Measurements from ENCODE around the gene TNFRSF18.

The TNFRSF18 gene

DNA sequence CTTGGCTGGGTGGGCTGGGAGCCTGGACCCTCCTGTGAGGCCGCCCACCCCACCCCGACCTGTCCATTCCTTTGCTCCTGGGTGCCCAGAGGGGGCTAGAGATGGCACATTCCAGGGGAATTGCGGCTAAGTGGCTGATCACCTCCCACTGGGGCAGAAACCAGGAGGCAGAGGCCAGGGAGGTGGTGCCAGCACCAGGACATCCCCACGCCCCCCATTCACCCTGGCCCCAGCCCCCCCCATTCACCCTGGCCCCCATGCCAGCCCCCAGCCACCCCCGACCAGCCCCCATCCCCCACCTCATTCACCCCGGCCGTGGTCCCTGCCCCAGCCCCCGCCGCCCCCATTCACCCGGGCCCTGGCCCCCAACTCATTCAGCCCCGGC, 33.9 kb upstream of the TNFRSF18 start:
- DNase-seq: no peak

DNA sequence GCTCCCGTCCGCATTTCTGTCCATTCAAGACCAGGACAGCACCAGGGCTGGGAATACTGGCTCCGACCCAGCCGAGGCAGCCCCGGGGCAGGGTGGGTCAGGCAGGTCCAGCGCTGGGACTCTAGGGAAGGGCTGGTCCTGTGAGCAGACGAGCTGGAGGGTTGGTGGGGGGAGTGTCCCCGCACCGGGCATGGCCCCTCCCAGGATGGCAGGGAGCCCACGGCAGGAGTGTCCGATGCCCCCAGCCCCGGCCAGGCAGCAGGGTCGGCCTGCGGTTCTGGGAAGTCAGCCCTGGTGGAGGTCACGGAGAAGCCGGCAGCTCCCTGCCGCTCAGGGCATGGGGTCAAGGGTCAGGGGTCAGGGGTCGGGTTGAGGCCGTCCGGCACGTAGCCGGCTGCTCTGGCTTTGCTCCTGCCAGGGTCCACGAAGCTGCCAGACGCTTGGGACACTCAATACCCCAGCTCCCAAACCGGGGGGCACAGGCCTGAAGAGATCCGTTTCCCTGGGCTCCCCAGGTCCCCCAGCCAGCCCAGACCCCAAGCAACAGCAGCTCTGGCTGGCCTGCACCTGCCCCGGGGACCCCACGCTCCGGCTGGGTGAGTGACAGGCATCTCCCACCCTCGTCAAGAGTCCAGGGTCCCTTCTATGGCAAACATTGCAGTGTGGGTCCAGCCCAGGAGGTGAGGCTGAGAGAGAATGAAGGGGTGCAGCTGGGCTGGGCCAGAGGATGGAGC, 33.4 kb upstream of the TNFRSF18 start:
- DNase-seq: no peak

DNA sequence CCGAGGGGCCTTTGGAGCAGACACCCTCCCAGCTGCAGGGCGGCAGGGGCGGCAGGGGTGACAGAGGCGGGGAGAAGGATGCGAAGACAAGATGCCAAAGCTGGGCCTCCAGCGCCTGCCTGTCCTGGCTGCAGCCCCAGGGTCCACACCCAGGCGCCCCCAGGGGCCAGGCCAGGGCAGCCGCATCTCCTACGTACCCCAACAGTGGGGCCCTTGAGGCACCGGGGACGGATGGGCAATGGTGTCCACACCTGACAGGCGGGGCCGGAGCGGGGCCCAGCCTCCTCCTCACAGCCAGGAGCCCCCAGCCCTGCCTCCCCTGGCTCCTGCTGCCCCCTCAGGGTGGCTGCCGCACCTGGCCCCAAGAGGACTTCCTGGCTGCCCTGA, 32.8 kb upstream of the TNFRSF18 start:
- no peak for DNase-seq

DNA sequence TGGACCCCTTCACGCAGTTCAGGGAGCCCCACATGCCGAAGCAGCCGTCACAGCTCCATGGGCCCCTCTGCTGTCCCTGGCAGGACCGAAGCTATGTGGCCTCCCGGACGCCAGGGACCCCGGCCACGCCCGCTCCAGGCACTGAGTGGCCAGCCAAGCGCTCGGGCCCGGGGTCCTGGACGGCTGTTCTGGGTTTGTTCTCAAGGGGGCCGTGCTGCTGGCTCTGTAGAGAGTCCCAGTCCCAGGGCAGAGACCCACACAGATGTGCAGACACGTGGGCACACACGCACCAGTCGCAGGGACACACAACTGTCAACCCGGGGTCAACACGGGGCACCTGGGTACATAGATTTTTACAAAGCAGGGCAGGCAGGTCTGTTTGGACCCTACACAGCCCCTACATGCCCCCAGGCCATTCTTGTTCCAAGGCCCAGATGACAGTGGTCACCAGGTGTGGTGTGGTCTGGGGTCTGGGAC, 32.3 kb upstream of the TNFRSF18 start:
- DNase-seq: no peak

DNA sequence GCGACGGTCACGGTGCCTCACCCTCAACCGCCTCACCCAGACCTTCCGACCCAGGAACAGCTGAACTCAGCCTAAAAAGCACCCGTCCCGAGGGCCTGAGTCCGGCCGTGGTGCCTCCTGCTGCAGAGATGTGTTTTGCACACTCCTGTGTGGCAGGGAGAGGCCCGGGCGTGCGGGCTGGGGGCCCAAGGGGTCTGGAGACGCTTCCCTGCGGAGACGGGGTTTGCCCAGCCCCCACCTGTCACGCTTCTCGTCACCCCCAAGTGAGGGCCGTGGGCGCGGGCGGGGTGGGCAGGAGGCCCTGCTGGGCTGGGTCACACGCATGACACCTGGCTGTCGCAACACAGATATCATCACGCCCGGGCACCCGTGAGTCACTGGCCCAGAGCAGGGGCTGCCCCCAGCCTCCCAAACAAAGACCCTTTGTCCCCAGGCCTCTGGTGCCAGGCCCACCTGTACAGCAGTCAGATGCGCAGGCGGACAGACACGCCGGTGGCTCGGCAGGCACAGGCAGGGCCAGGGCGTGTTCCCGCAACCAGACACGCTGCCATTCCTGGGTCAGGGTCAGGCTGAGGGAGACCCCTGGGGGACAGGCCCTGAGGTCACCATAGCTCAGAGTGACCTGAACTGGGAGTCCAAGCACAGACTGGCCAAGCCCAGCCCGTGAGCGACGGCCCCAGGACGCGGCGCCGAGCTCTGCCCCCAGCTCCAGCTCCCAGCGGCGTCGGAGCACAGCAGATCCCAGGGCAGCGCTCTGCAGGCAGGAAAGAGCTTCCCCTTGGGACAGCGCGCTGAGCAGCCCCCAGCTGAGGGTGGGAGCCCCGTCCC, 31.7 kb upstream of the TNFRSF18 start:
- no peak for DNase-seq

DNA sequence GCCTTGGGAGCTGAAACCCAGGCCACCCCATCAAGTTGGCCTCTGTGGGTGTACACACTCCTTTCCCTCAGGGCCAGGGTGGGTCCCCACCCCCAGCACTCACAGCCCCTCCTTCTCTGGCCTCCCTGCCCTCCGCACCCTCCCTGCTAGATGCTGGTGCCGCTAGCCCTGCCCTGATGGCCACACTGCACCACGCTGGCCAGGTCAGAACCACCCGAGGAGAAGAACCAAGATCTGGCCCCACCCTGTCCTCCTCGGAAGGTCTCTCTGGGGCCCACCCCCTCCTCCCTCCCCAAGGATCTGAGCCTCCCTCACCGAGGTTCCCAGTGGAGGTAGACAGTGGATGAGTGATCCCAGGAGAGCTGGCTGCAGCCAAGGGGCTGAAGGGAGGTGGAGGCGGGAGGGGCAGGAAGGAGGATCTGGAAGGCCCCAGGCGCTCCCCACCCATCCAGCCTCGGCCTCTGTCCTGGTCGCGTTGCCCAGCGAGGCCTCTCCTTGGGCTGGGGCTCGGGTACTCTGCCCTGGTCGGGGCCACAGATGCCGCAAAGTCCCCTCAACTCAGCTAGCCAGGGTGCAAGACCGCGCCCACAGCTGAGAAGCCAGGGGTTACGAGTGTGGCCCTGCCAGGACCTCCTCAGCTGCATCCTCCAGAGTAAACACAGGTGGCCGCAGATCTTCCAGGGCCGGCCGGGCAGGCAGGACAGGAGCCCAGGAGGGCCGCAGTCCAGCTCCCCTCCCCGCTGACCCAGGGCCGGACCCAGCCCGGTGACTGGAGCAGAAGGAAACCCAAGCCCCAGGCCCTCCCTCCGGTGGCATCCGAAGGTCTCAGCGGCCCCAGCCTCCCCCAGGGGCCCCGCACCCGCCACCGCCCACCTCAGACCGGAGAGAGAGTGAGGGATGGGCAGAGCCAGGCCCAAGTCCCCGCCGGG, 30.8 kb upstream of the TNFRSF18 start:
- no peak for DNase-seq

DNA sequence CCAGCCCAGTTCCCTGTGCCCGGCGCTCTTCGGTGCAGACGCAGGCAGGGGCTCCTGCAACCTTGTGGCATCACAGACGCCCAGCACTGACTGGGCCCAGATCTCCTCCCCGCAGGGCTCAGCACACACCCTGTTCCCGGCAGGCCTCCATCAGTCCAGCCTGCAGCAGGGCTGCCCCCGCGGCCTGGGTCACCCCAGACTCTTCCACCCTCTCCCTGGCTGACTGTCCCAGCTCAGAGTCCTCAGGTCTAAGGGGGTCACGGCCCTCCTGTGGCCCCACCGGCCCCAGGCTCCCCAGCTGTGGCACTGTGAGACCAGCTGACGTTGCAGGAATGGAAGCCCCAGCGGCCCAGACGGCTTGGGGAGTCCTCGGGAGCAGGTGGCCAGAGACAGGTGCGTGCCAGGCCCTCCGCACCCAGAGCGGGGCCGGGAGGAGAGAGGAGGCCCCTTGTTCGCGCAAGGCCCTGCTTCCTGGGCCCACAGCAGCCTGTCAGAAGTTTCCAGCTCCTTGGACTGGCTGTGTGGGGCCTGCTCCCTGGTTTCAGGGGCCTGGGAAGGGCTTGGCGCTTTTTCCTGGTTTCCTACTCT, 29.9 kb upstream of the TNFRSF18 start:
- DNase-seq: no peak

DNA sequence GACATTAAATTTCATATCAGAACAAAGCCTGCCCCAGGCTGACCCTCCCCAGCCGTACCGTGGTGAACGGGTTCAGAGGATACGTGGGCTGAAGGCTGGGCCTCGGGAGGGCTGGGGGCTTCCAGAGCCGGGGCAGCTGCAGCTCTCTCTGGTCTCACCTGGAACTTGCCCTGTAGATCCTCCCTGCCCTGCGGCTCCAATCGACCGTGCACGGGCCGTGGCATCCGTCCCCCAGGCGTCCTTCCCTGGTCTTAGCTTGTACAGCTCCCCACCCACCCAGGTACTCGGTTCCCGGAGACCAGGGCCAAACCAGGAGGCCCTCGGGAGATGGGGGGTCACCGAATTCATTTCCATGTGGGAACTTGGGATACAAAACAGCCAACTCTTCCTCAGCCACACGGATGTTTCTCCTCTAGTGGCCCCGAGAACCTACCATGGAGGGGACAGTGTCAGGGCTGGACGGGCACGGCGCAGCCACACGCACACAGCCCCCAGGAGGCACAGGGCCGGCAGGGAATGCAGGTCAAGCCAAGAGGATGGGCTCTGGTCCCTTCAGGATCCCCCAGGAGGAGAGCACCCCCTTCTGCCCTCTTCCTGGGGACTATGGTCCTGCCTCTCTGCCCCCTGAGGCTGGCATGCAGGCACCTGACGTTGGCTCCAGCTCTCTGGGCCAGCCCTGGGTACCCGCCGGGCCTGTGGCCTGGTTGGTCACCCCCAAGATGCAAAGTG, 28.8 kb upstream of the TNFRSF18 start:
- no peak for DNase-seq

DNA sequence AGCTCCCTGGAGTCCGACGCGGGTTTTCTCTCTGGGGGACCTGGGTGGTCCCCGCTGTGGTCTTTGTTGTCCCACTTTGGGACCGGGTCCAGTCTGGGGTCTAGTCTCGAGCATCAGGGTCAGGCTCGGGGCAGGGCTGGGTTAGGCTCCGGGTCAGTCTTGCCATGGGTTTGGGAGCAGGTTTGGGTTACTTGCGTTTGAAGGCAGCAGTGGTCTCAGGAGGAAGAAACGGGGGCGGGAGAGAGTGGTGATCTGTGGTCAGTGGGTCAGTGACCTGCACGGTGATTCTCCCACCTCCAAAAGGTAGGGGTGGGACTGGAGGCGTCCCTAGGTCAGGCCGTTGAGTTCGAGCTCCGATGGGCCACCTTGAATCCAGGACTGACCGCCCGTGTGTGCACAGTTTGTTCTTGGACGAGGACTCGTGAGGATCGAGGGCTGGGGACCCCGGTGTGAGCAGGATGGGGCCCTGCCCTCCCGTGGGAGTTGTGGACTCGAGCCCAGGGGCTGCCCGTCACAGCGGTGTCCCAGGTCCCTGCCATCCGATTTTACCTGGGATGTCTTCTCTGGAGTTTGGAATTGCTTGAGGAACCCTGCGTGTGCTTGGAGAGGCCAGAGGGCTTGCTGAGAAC, 27.9 kb upstream of the TNFRSF18 start:
- DNase-seq: no peak

DNA sequence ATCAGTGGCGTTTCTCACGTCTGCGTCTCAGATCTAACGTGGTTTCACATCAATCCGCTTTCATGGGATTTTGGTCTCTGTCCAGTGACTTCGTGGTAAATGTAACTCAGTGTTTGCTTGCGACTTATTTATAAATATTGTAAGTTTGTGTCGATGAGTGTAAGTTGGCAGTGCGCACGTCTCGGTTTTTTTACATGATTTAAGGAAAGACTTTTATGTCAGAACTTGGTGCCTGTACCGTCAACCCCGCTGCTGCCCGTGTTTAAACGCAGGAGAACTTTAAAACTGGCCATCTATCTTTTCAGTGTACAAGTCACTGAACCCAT, 27.1 kb upstream of the TNFRSF18 start:
- DNase-seq: no peak

DNA sequence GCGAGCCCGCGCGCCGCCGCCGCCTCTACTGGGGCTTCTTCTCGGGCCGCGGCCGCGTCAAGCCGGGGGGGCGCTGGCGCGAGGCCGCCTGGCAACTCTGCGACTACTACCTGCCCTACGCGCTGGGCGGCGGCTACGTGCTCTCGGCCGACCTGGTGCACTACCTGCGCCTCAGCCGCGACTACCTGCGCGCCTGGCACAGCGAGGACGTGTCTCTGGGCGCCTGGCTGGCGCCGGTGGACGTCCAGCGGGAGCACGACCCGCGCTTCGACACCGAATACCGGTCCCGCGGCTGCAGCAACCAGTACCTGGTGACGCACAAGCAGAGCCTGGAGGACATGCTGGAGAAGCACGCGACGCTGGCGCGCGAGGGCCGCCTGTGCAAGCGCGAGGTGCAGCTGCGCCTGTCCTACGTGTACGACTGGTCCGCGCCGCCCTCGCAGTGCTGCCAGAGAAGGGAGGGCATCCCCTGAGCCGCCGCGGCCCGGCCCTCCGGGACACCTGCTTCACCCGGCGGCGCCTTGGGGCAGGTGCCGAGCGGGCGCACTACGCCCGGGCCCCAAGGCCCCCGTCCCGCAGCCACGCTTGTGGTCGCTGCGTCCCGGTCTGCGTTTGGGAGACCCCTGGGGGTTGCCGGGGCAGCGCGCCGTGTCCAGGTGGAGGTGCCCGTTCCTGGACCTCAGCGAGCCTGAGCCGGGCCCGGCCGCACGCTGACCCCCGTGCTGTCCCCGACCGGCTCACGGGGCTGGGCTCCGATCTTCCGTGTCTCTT, 26.6 kb upstream of the TNFRSF18 start:
- DNase-seq: no peak

DNA sequence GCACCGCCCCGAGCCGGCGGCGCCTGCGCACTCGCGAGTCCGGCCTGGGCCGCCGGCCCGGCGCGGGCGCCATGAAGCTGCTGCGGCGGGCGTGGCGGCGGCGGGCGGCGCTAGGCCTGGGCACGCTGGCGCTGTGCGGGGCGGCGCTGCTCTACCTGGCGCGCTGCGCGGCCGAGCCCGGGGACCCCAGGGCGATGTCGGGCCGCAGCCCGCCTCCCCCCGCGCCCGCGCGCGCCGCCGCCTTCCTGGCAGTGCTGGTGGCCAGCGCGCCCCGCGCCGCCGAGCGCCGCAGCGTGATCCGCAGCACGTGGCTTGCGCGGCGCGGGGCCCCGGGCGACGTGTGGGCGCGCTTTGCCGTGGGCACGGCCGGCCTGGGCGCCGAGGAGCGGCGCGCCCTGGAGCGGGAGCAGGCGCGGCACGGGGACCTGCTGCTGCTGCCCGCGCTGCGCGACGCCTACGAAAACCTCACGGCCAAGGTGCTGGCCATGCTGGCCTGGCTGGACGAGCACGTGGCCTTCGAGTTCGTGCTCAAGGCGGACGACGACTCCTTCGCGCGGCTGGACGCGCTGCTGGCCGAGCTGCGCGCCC, 25.9 kb upstream of the TNFRSF18 start, which contains the start of gene B3GALT6:
B3GALT6 (plus strand) TSS at position 30 of the 588 bp plus-strand sequence; CDS start at position 72, 42 bp downstream.
- no peak for DNase-seq

DNA sequence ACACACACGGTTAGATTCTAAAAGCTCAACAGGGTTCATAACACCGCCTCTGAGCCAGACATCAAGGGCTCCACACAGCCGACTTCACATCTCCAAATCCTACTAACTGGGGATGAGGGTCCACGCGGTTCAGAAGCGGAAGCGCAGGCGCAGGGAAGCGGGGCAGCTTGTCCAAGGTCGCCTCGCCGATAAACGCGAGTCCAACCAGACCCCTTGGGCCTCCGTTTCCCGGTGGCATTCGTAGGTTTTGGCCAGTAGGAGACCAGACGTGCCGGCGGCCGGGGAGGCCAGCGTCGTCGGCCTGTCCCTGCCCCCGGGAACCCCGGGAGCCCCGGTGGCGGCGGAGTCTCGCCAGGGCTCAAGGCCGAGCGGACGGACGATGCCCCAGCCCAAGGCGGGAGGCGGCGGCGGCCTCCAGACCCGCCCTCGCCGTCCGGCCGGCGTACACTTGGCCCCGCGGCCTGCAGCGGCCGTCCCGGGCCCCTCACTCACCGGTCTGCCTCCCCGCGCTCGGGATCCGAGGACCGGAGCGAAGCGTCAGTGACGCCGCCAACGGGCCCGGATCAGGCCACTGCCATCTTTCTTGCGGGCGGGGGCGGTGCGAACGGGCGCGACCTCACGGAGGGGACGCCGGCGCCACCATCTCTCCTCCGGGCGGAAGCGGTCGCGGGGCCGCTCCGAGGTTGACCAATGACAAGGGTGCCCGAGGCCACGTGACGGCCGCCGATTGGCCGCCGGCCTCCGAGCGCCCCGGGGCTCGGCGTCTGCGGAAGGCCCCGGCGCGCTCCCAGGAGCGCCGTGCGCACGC, 25.2 kb upstream of the TNFRSF18 start, which contains the start of gene SDF4:
SDF4 (minus strand) TSS at position 602 of the 808 bp plus-strand sequence. CDS start 3,229 bp downstream, outside the sequence.
- peak; percentile 97 for DNase-seq

DNA sequence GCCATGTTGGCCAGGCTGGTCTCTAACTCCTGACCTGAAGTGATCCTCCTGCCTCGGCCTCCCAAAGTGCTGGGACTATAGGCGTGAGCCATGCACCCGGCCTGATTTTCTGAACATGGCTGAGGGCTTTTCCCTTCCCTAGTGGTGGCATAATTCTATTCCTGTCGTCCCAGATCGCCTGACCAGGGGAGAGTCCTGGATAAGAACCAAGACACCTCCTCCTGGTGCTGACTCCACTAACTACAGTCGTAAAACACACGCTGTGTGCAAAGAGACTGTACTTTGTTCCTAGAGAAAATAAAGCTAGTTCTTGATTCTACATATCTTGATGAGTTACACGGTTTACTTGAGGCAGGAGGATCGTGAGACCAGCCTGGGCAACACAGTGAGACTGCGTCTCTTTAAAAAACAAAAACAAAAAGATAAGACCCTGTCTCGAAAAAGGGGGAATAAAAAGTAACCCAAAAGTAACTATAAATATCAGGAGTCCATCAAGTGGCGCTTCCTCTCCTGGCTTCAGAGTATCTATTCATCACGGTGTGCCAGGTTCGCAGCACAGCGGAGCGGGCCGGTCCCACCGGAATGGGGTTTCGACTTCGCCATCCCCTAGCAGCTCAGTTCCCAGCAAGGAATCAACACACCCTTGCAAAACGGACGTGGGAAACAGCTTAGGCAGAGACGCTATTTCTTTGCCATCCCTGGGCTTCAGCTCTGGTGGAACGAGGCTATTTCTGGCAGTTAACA, 24.4 kb upstream of the TNFRSF18 start:
- no peak for DNase-seq

DNA sequence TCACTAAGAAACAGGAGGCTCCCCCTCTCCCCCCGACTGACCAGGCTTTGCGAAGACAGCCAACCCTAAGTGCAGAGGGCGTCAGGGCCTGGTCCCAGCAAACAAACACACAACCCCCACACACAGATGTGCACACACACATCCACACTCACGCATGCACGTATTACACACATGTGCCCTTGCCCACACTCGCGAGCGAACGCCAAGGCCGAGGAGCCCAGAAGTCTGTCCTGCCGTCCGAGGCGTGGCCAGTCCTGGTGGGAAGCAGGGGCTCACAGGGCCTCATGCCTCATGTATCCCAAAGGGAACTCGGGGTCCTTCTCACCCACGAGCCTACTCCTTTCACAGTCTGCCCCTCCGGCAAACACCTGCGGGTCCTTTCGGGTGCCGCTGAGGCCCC, 23.4 kb upstream of the TNFRSF18 start:
- DNase-seq: no peak

DNA sequence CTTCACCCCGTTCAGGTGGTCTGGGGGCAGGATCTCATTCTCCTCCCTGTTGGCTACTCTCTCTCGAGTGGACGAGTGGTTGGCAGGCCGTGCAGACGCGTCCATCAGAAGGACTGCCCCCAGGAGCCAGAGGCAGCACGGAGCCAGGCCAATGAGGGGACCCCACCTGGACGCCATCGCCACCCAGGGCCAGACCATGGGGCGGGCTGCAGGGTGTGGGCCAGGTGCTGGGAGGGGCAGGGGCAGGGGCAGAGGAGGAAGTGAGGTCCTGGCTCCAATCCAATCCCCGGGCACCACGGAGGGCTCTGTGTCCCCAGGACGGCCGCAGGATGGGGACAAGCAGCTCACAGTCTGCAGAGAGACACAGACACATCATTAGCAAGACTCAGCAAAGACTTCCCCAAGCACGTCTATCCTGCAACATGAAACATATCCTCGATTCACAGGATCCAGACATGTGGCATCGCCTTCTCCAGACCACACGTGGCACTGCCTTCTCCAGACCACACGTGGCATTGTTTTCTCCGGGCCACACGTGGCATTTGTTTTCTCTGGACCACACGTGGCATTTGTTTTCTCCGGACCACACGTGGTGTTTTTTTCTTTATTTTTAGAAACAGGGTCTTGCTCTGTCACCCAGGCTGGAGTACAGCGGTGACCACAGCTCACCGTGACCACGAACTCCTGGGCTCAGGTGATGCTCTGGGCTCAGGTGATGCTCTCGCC, 22.4 kb upstream of the TNFRSF18 start:
- no peak for DNase-seq

DNA sequence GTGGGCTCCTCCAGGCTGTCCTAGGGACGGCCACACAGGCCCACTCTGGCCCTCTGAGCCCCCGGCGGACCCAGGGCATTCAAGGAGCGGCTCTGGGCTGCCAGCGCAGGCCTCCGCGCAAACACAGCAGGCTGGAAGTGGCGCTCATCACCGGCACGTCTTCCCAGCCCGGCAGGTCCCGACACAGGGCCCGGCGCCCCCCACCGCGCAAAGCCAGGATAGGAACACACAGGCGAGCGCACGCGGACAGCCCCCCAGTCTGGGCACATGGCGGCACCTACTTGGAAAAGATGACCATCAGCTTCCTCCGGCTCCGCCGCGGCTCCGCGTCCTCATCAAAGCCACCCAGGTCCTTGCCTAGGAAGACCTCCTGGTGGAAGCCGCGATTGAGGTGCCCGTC, 21.8 kb upstream of the TNFRSF18 start:
- DNase-seq: no peak

DNA sequence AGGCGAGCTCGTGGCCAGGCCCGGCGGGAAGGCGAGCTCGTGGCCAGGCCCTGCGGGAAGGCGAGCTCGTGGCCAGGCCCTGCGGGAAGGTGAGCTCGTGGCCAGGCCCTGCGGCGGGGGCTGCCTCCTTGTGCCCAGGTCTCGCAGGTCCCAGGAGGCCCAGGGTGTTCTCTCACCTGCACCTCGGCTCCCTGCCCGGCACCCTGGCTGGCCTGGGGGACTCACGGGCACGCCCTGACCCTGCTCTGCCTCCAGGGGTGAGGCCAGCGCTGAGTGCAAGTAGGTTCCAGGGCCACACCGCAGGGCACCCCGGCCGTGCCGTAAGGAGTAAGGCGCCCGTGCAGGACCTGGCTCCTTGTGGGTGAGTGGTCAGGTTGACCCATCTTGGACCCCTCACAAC, 21.0 kb upstream of the TNFRSF18 start:
- no peak for DNase-seq

Data from central memory CD4-positive, alpha-beta T cell (primary cell).